ENCODE measurements around the gene PDZRN3.

PDZRN3 gene

DNA sequence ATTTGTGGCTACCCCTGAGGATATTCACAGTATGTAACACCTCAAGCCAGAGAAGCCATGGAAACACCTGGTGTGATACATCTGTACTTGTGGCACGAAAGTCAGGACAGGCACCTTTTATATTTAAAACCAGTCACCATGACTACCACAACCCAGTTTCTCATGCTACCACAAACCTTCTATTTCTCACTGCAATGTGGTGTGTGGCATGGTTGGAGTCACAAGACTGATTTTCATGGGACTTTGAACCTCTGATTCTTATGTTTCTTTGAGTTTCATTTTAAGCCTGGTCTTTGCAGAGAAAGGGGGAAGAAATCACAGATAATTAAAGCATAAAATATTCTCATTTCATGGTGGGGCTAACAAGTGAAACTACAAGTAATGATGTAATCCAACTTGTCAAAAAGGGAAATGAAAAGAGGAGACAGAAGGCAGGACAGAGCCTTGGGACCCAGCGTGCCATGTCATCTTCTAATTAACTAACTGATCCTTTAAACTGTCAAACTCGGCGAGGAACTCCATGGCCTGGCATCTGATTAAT, 175.9 kb downstream of the PDZRN3 start:
- peak; percentile 13 to 31 (median 26) for DNase-seq

DNA sequence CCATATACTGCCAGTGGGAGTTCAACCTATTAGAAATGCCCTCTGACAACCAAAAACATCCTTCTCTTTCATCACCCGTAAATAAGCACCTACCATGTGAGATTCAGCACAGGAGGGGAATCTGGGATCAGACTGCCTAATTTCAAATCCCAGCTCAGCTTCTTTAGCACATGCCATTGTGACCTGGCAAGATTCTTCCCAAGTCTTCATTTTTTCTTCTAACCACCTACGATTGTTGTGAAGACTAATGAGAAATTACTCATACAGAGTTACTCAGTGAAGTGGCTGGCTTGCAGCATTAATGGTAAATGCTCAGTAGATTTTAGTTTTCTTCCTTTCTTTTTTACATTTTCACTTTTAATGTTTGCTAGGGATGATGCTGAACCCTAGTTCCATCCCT, 176.7 kb downstream of the PDZRN3 start:
- no peak for DNase-seq

DNA sequence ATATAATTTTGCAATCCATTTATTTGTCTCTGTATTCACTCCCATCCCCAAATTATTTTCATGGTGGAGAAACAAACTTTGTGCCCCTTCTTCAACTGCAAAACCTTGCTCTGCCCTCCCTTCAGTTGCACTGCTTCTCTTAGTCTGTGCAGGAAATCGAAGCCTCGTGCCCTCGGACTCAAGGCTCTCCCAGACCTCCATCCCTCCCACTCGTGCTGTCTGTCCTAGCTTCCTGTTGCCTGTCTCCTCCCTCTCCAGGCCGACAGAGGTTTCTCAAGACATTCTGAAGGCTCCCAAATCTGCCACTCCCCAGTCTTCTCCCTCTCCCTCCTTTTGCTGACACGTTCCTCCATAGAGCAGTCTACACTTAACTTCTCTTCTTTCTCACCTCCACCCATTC, 177.6 kb downstream of the PDZRN3 start:
- peak in 1 of 3 donors; percentile 17 for DNase-seq

DNA sequence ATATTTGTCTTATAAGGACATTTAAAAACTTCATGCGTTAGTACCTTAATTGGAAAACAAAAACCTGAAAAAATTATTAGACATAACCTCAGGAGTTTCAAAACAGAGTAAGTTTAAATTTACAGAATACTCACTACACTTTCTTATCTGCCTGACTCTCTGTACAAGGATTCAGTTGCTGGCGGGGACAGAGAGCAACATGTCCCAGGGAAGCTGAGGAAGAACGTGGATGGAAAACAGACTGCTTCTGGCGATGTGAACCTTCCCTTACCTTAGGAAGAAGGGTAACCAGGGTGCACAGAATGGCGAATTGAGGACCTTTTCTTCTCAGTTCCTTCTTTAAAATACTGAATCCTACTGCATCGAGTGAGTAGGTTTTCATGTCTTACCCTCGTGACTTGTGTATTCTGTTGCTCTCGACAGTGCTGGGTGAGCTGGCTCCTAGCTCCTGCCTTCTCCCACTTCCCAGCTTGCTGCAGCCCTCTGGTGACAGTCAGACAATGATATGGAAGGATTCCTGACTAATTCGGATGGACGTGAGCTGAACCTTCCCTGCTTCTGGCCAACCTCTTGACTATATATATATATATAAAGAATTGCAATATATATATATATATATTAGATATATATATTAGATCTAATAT, 178.2 kb downstream of the PDZRN3 start:
- DNase-seq, result no peak

DNA sequence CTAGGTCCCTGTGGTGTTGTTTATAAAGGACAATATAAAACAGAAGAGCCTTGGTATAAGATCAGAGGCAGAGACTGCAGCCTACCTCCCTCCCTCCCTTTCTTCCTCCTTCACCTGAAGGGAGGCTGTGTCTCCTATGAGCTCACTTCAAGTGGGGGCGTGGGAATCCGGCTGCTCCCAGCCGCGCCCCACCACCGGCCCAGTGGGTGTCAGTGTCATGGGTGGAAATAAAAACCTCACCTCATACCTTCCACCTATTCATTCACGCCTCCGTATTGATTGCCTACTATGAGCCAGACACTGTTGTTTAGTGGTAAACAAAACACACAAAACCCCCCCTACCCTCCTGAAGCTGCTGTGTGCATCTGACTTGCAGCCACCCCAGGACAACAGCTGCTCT, 181.9 kb downstream of the PDZRN3 start:
- no peak for DNase-seq

DNA sequence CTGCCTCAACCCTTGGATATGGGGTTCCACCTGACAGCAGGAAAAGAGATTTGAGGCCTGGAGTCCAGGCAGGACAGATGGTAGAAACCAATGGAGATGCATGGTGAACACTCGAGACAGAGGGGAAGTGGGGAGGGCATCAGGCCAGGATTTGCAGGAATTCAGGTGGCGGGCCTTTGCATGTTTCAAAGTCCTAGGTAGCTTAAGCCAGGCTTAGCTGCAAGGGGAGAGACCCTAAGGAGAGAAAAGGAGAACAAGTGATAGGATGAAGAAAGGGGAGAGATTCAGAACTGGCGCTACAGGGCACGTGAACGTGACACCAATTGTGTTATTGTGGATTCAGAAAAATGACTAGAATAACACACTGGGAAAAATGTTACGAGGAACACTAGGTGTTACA, 182.6 kb downstream of the PDZRN3 start:
- DNase-seq, result no peak

DNA sequence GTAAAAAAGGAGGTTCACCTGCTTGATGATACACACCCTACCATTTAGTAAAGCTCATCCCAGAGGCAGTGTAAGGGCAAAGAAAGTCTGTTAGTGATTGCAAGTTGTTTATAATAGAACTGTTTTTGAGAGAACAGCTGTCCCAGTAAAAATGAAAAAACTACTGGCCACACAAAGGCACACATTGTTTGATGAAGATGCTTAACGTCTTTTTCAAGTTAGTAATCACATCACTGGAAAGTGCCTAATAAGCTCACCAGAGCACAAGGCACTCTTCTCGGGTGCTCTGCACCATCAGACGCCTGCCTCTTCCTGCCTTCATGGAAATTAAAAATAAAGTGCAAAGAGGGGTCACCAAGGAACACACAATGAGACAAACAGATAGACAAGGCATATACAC, 186.9 kb downstream of the PDZRN3 start:
- no peak for DNase-seq

DNA sequence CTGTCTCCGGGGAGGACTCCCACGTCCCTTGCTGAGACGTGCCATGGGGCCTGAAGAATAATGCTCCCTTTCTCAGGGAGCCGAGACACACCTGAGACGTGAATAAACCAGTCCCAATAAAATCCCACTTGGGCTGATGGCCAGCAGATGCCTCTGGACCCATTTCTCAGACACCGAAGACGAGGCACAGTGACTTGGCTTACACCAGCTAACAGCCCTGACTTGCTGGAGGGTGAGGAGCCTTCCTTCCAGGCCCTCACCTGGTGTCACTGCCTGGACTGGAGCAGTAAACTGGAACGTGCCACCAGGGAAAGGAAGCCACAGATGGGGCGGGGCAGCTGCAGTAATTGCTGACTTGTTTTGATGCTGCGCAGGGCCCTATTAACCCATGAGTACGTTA, 189.7 kb downstream of the PDZRN3 start:
- DNase-seq, result no peak

DNA sequence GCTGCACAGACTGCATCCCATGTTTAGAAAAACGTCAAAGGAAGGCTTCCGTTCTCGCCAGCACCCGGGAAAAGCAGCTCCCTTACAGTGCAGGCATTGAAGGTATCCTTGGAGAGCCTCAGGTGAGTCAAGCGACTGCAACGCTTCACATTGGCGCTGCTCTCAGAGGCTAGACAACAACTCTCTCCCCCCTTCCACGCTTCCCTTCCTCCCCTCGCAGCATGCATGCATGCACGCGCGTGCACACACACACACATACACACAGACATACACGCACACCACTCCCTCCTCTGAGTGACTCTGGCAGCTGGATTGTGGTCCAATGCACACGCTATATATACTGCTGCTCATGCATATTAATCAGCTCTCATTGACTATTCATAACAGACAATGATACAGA, 191.1 kb downstream of the PDZRN3 start:
- DNase-seq, result no peak

DNA sequence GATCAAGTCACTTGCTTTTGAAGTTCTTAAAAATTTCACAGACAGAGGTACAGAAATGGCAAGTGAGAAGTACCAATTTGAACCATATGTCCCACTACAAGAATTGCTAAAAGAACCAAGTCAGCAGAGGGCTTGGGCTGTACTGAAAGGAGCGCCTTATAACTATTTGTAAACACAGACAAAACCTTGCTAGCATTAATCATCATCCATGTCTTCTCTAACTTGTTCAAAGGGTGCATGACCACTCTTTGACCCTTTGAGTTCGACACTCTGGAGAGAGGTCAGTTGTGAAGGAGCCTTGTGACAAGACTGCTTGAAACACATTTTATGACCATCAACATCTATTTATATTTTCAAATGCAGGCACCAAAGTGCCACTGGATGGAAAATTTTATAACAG, 191.7 kb downstream of the PDZRN3 start:
- no peak for DNase-seq

DNA sequence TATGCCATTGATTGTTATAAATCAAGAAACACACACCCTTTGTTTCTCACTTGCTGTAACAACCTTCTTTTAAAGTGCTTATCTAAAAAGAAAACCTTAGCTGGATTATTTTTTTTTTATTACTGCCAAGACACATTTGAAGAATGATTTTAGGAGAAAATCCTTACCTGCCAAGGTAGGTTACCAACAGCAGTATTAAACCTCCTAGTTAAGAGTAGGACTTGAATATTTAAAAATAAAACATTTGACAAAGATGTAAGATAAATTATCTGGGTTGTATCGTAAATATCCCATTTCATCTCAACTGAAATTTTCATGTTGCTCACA, 192.1 kb downstream of the PDZRN3 start:
- no peak for DNase-seq

DNA sequence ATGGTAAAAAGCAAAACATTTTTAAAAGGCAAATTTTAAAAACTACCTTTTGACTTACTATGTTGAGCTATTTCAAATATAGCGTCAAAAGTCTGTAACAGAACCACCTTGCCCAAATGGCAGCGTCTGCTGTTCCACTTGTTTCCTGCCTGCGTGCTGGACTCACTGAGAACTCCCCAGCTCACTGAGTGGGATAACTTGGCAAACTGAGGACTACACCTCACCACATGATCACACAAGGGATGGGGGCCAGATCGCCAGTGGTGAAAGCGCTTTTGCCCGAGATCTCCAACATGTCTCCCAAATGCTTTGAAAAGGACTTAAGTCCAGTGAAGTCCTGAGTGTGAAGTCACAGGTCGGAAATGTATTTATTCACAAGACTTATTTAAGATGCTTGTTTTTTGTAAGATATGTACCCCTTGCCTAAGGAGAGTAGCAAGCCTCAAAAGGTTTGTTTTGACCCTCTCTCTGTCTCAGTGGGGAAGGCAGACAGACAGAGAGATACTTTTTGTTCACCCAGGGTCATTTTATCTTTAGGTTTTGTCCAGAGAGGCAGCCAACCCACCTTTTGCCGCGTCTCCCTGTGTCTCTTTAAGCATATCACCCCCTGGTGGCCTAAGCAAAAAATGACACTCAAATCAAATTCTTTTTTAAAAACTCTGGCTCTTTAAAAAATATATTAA, 192.6 kb downstream of the PDZRN3 start:
- peak; percentile 56 to 66 (median 62) for DNase-seq

DNA sequence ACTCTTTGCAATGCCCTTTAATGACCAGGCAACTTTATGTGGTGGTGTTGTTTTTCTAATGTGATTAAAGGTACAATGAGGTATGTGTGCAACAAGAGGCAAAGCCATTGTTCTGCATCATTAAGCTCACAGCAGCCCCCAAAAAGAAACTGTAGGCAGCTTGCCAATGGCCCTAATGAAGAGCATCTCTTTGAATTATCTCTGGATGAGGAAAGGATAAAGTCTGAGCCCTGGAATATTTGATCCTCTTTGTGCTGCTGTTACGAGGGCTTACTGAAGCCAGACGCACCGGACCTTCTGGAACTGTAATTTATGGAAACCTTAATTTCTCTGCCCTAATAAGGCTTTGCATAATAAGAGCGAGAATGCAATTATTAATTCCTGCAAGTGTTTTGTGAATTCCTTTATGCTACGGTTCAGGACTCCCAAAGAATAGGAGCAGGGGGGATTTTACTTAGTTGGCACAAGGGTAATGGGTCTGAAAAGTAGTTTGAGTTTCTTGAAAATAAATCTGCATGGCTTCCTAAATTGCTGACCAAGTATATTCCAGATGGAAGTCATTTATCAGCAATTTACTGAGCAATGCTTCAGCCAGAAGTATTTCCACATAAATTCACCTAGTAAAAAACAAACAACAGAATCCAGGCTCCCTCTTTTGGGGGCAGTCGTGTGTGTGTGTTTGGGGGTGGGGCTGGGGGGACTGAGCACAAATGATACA, 193.4 kb downstream of the PDZRN3 start:
- no peak for DNase-seq

DNA sequence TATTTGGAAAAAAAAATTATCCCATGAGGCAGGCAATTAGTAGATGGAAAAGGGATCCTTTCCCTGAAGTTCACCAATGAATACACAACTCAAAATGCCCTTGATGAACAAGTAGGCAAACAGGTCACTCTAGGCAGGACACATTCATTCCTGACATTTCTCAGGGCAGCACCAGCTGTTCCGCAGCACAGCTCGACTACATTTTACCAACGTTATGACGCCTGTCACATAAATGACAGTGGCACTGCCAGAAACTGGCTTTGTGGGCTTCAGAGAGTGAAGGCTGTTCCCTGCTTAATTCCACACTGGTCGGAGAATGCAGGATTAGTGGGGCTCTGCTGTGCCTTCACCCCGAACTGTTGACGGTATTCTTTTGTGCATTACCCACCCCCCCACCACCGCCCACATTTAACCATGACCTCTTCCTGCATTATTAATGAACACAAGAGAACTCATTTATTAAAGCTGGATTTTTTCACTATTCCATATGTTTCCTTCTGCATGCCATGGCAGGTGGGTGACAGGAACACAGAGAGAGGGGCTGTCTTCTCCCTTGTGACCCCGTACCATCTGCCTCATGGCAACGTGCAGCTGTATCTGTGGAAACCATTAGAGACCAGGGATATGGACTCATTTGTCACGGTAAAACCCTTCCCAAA, 197.6 kb downstream of the PDZRN3 start:
- DNase-seq, result no peak

DNA sequence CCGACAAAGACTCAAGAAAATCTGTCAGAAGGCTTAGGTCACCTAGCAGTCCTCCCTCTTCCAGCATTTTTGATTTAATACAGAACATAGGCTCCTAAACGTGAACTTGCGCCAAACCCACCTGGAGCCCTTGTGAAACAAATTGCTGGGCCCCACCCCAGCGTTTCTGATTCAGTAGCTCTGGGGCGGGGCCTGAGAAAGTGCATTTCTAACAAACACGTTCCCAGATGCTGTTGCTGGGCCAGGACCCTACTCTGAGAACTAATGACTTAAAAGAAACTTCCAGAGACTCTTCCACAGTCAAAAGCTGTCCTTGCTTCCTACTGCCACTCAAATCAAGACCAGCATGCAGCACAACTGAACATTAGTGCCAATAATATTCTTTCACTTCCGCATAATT, 198.1 kb downstream of the PDZRN3 start:
- DNase-seq, result no peak

DNA sequence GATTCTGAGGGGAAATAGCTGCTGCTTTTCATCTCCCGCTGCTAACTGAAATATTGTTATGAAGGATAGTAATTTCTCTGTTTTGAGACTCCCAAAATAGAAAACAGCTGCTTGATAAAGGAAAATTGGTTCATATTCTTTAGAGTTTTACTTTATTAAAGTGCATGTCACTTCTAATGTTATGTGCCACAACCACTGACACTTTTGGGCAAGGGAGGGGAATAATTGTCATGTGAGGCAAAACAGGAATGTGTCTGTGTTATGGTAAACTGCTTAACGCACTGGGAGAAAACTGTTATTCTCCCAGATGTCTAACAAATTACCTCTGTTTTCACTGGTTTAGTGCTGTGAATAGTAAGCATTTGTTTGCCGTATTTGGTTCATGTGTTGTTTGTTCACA, 201.6 kb downstream of the PDZRN3 start:
- DNase-seq, result no peak

DNA sequence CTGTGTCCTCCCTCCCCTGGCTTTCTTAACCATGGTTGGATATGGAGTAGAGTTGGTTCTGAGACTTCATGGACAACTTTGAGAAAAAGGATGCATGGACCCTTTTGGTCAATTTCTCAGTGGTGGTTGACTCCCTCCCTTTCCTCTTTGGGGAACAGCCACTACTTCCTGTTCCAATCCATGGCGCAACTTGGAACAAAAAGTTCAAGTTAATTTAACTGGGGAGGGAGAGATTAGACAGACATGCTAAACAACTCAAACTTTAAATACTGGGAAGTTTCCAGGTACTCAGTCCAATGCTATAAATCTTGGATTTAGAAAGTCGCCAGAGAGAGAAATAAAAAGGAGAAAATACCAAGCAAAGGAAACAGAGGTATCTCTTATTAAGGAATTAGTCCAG, 202.2 kb downstream of the PDZRN3 start:
- no peak for DNase-seq

DNA sequence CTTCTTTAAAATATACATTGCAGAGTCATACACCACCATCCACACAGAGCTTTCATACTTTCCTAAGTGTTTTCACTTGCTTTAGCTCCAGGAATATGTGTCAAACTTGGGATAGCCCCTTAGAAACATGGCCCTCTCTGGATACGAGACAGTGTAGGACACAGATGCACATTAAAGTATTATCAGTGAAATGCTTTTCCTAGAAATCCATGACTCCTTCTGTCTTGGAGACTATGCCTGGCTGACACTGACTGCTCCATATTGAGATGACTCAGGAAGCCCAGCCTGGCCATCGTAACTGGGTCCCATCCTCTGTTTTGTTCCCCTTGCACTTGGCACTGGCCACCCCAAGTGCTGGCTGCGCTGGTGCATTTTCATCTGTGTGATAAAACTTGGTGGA, 204.8 kb downstream of the PDZRN3 start:
- DNase-seq, result no peak

DNA sequence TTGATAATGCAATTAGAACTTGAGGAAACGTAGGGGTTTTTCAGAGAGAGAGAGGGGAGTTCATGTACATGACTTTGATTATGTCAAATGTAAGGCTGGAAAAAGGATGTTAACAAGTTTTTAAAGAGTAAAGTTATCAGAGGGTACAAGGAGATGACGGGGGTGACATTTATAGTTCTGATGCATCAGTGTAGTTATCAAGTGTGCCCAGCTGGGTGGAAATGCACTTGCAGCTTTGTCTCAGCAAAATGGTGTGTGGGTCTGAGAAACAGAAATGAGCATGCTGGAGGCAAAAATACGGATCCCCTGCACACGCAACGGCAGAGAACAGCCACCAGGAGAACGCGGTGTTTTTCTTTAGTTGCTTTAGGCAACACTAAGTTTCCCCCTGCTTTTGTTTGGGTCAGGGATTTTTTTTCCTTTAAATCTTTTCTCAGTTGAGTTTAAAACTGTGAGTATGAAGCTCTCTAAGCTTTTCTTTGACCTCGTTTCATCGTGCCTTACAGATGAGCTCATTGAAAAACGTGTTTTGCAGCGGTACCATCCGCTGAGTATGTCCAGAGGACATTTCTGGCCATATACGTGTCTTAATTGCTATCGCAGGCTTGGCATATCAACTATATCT, 205.4 kb downstream of the PDZRN3 start:
- no peak for DNase-seq

DNA sequence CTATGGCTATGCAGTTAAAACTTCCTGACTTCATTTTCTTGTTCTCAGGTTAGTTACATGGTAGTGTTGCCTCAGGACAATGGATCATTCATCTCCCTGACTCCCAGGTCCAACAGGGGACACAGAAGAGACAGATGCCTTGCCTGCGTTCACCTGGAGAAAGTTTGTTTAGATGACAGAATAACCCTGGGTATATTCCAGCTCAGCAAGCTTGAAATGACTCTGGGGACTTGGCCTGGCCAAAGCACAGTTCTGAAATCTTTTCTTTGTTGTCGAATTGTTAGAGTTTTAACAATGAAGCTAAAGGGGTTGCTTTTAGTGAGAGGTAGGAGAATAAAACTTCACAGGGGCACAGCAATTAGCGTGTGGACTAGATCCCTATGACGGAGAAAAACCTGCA, 206.1 kb downstream of the PDZRN3 start:
- DNase-seq, result no peak

DNA sequence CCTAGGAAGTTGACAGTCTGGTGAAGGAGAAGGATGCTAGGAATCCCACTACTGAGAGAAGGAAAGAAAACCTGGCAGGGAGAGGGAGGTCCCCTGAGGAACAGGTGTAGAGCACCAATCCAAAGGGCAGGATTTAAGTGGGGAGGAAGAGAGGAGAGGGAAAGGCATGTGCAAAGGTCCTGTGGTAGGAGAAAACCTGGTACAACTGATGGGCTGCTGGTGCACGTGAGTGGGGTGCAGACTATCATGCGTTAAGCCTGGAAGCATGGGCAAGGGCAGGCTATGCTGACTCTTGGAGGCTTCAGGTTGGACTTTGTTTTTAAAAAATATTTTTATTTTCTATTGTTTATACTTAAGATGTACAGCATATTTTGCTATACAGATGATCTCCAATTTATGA, 209.6 kb downstream of the PDZRN3 start:
- DNase-seq, result no peak

DNA sequence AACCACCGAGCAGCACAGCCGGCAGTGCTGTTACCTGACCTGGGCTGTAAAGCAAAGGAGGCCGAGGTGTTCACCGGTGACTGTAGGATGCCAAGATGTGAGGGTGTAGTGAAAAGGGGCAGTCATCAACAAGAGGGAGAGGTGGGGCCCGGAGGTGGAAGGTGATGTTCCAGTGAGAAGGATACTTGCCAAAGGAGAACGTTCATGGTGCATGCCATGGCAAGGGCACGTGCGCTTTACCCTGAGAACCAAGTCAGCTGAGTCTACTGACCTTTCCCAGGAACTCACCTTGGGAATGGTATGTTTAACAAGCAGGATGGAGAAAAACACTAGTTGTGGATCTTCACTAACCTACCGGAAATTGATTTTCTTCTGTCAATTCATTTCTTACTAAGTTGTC, 211.1 kb downstream of the PDZRN3 start:
- no peak for DNase-seq

DNA sequence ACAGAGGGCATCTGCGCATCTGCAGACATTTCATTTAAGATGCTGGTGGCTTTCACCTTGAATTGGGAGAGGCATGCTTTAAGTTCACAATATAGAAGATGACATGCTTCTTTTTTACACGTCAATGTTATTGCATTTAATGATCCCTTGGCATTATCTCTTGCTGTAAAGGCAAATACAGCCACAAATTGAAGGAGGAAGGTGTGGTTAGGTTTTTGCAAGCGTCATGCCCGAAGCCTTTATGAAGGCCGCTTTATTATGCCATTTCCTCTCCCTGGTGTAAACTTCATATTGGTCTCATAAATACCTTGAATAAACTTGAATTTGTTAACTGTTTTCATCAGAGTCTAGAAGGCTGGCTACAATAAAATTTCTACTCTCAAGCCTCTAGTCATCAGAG, 212.7 kb downstream of the PDZRN3 start:
- DNase-seq, result no peak
